Measurements from ENCODE around the gene FRMD1.

Gene FRMD1

GRCh38 chr6:168075216-168075615 lies 3.8 kb downstream of the FRMD1 start:
- Histone ChIP-seq H3K27me3 (ENCODE audit: insufficient read depth, low read length) (peaks cover 20% of the 10 kb centered on the region; the same call in 1 of the 2 replicates), H3K4me1 (ENCODE audit: control insufficient read depth, insufficient read depth, low read length, unreplicated experiment) (no peaks in the 10 kb centered on the region), H3K4me3 (ENCODE audit: low read depth, low read length) (no peak overlapping the region), H3K27ac (ENCODE audit: low read depth, low read length) (no peak overlapping the region), H2AFZ (ENCODE audit: low read length, unreplicated experiment) (no peak overlapping the region), H3K36me3 (ENCODE audit: insufficient read depth, low read length) (no peaks in the 10 kb centered on the region), H3K79me2 (ENCODE audit: control insufficient read depth, insufficient read depth, low read length, unreplicated experiment) (no peaks in the 10 kb centered on the region)

- H3K27ac ChIP-seq (ENCODE audit: low read depth, low read length), result no peak overlapping the region
- no peaks in the 10 kb centered on the region for H3K36me3 ChIP-seq (ENCODE audit: insufficient read depth, low read length)
- no peak overlapping the region for H3K4me3 ChIP-seq (ENCODE audit: low read depth, low read length)
- H3K27me3 ChIP-seq (ENCODE audit: insufficient read depth, low read length), result peaks cover 20% of the 10 kb centered on the region; the same call in 1 of the 2 replicates
- H3K79me2 ChIP-seq (ENCODE audit: control insufficient read depth, insufficient read depth, low read length, unreplicated experiment), result no peaks in the 10 kb centered on the region
- no peak overlapping the region for H2AFZ ChIP-seq (ENCODE audit: low read length, unreplicated experiment)
- no peaks in the 10 kb centered on the region for H3K4me1 ChIP-seq (ENCODE audit: control insufficient read depth, insufficient read depth, low read length, unreplicated experiment)
These were observed 4.9 kb downstream of the FRMD1 start for GRCh38 chr6:168073937-168074730.

- Histone ChIP-seq H3K4me3 (ENCODE audit: low read depth, low read length) (no peak overlapping the region), H3K4me1 (ENCODE audit: control insufficient read depth, insufficient read depth, low read length, unreplicated experiment) (no peaks in the 10 kb centered on the region), H3K79me2 (ENCODE audit: control insufficient read depth, insufficient read depth, low read length, unreplicated experiment) (no peaks in the 10 kb centered on the region), H3K27ac (ENCODE audit: low read depth, low read length) (no peak overlapping the region), H3K36me3 (ENCODE audit: insufficient read depth, low read length) (no peaks in the 10 kb centered on the region), H2AFZ (ENCODE audit: low read length, unreplicated experiment) (no peak overlapping the region), H3K27me3 (ENCODE audit: insufficient read depth, low read length) (peaks cover 20% of the 10 kb centered on the region; the same call in 1 of the 2 replicates)
These were observed 6.3 kb downstream of the FRMD1 start for GRCh38 chr6:168072730-168073129.

GRCh38 chr6:168072261-168072660 lies 6.8 kb downstream of the FRMD1 start:
- Histone ChIP-seq H3K36me3 (ENCODE audit: insufficient read depth, low read length) (no peaks in the 10 kb centered on the region), H3K27me3 (ENCODE audit: insufficient read depth, low read length) (peaks cover 20% of the 10 kb centered on the region; the same call in 1 of the 2 replicates), H3K4me1 (ENCODE audit: control insufficient read depth, insufficient read depth, low read length, unreplicated experiment) (no peaks in the 10 kb centered on the region), H3K79me2 (ENCODE audit: control insufficient read depth, insufficient read depth, low read length, unreplicated experiment) (no peaks in the 10 kb centered on the region), H3K4me3 (ENCODE audit: low read depth, low read length) (no peak overlapping the region), H2AFZ (ENCODE audit: low read length, unreplicated experiment) (no peak overlapping the region), H3K27ac (ENCODE audit: low read depth, low read length) (no peak overlapping the region)

GRCh38 chr6:168071620-168072019 lies 7.4 kb downstream of the FRMD1 start:
- H3K27ac ChIP-seq (ENCODE audit: low read depth, low read length), result no peak overlapping the region
- H2AFZ ChIP-seq (ENCODE audit: low read length, unreplicated experiment), result no peak overlapping the region
- H3K79me2 ChIP-seq (ENCODE audit: control insufficient read depth, insufficient read depth, low read length, unreplicated experiment), result no peaks in the 10 kb centered on the region
- H3K4me1 ChIP-seq (ENCODE audit: control insufficient read depth, insufficient read depth, low read length, unreplicated experiment), result no peaks in the 10 kb centered on the region
- no peak overlapping the region for H3K4me3 ChIP-seq (ENCODE audit: low read depth, low read length)
- peaks cover 20% of the 10 kb centered on the region; the same call in 1 of the 2 replicates for H3K27me3 ChIP-seq (ENCODE audit: insufficient read depth, low read length)
- no peaks in the 10 kb centered on the region for H3K36me3 ChIP-seq (ENCODE audit: insufficient read depth, low read length)

GRCh38 chr6:168070804-168071203 lies 8.2 kb downstream of the FRMD1 start:
- no peaks in the 10 kb centered on the region for H3K36me3 ChIP-seq (ENCODE audit: insufficient read depth, low read length)
- H2AFZ ChIP-seq (ENCODE audit: low read length, unreplicated experiment), result no peak overlapping the region
- peaks cover 20% of the 10 kb centered on the region; the same call in 1 of the 2 replicates for H3K27me3 ChIP-seq (ENCODE audit: insufficient read depth, low read length)
- no peak overlapping the region for H3K4me3 ChIP-seq (ENCODE audit: low read depth, low read length)
- no peak overlapping the region for H3K27ac ChIP-seq (ENCODE audit: low read depth, low read length)
- no peaks in the 10 kb centered on the region for H3K79me2 ChIP-seq (ENCODE audit: control insufficient read depth, insufficient read depth, low read length, unreplicated experiment)
- no peaks in the 10 kb centered on the region for H3K4me1 ChIP-seq (ENCODE audit: control insufficient read depth, insufficient read depth, low read length, unreplicated experiment)

GRCh38 chr6:168067081-168067759 lies 11.8 kb downstream of the FRMD1 start:
- H3K27me3 ChIP-seq (ENCODE audit: insufficient read depth, low read length), result peaks cover 15% of the 10 kb centered on the region; the same call in 1 of the 2 replicates
- H3K4me3 ChIP-seq (ENCODE audit: low read depth, low read length), result no peak overlapping the region
- H3K79me2 ChIP-seq (ENCODE audit: control insufficient read depth, insufficient read depth, low read length, unreplicated experiment), result no peaks in the 10 kb centered on the region
- H3K27ac ChIP-seq (ENCODE audit: low read depth, low read length), result no peak overlapping the region
- no peaks in the 10 kb centered on the region for H3K4me1 ChIP-seq (ENCODE audit: control insufficient read depth, insufficient read depth, low read length, unreplicated experiment)
- no peaks in the 10 kb centered on the region for H3K36me3 ChIP-seq (ENCODE audit: insufficient read depth, low read length)
- no peak overlapping the region for H2AFZ ChIP-seq (ENCODE audit: low read length, unreplicated experiment)

GRCh38 chr6:168064226-168064807 lies 14.7 kb downstream of the FRMD1 start:
- H3K4me1 ChIP-seq (ENCODE audit: control insufficient read depth, insufficient read depth, low read length, unreplicated experiment), result no peaks in the 10 kb centered on the region
- H2AFZ ChIP-seq (ENCODE audit: low read length, unreplicated experiment), result no peak overlapping the region
- H3K27ac ChIP-seq (ENCODE audit: low read depth, low read length), result no peak overlapping the region
- H3K79me2 ChIP-seq (ENCODE audit: control insufficient read depth, insufficient read depth, low read length, unreplicated experiment), result no peaks in the 10 kb centered on the region
- no peaks in the 10 kb centered on the region for H3K36me3 ChIP-seq (ENCODE audit: insufficient read depth, low read length)
- no peaks in the 10 kb centered on the region; the same call in 1 of the 2 replicates for H3K27me3 ChIP-seq (ENCODE audit: insufficient read depth, low read length)
- H3K4me3 ChIP-seq (ENCODE audit: low read depth, low read length), result no peak overlapping the region

GRCh38 chr6:168063431-168063830 lies 15.6 kb downstream of the FRMD1 start:
- Histone ChIP-seq H3K4me3 (ENCODE audit: low read depth, low read length) (no peak overlapping the region), H3K36me3 (ENCODE audit: insufficient read depth, low read length) (no peaks in the 10 kb centered on the region), H2AFZ (ENCODE audit: low read length, unreplicated experiment) (no peak overlapping the region), H3K27me3 (ENCODE audit: insufficient read depth, low read length) (no peaks in the 10 kb centered on the region), H3K79me2 (ENCODE audit: control insufficient read depth, insufficient read depth, low read length, unreplicated experiment) (no peaks in the 10 kb centered on the region), H3K27ac (ENCODE audit: low read depth, low read length) (no peak overlapping the region), H3K4me1 (ENCODE audit: control insufficient read depth, insufficient read depth, low read length, unreplicated experiment) (no peaks in the 10 kb centered on the region)

- H3K4me1 ChIP-seq (ENCODE audit: control insufficient read depth, insufficient read depth, low read length, unreplicated experiment), result no peaks in the 10 kb centered on the region
- H3K36me3 ChIP-seq (ENCODE audit: insufficient read depth, low read length), result no peaks in the 10 kb centered on the region
- no peaks in the 10 kb centered on the region for H3K79me2 ChIP-seq (ENCODE audit: control insufficient read depth, insufficient read depth, low read length, unreplicated experiment)
- H3K27me3 ChIP-seq (ENCODE audit: insufficient read depth, low read length), result no peaks in the 10 kb centered on the region
- H3K27ac ChIP-seq (ENCODE audit: low read depth, low read length), result no peak overlapping the region
- no peak overlapping the region for H3K4me3 ChIP-seq (ENCODE audit: low read depth, low read length)
- no peak overlapping the region for H2AFZ ChIP-seq (ENCODE audit: low read length, unreplicated experiment)
These were observed 16.4 kb downstream of the FRMD1 start for GRCh38 chr6:168062346-168063289.

All from ACC112 (cell line).